Panc1 (cell line): ENCODE results near the gene FCRL4.

Experiments
- SIN3A ChIP-seq: IDR thresholded peaks from 2 replicates; pipeline ENCODE4 v1.6.1; 2012; ENCODE audit warnings: low read depth, mild to moderate bottlenecking, low read length, moderate library complexity, borderline replicate concordance; ENCODE audit not compliant: insufficient read depth
- TF ChIP-seq, protein P1 (sequence below): fragments of 450-650 bp; IDR thresholded peaks from 2 replicates; pipeline ENCODE4 v1.5.1; 2017; ENCODE audit warnings: mild to moderate bottlenecking
- TF ChIP-seq, protein P2 (sequence below), 2 experiments: IDR thresholded peaks; 2 replicates each; pipeline ENCODE4 v1.6.1; 2011 to 2012; ENCODE audit warnings: low read depth in 2 of 2, control low read depth in 1 of 2, low read length in 1 of 2, mild to moderate bottlenecking in 1 of 2, moderate library complexity in 1 of 2; ENCODE audit not compliant: insufficient read depth in 1 of 2

- TF ChIP-seq, protein P1, sequence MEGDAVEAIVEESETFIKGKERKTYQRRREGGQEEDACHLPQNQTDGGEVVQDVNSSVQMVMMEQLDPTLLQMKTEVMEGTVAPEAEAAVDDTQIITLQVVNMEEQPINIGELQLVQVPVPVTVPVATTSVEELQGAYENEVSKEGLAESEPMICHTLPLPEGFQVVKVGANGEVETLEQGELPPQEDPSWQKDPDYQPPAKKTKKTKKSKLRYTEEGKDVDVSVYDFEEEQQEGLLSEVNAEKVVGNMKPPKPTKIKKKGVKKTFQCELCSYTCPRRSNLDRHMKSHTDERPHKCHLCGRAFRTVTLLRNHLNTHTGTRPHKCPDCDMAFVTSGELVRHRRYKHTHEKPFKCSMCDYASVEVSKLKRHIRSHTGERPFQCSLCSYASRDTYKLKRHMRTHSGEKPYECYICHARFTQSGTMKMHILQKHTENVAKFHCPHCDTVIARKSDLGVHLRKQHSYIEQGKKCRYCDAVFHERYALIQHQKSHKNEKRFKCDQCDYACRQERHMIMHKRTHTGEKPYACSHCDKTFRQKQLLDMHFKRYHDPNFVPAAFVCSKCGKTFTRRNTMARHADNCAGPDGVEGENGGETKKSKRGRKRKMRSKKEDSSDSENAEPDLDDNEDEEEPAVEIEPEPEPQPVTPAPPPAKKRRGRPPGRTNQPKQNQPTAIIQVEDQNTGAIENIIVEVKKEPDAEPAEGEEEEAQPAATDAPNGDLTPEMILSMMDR, result no peak
- TF ChIP-seq SIN3A, result no peak
- TF ChIP-seq, protein P2, sequence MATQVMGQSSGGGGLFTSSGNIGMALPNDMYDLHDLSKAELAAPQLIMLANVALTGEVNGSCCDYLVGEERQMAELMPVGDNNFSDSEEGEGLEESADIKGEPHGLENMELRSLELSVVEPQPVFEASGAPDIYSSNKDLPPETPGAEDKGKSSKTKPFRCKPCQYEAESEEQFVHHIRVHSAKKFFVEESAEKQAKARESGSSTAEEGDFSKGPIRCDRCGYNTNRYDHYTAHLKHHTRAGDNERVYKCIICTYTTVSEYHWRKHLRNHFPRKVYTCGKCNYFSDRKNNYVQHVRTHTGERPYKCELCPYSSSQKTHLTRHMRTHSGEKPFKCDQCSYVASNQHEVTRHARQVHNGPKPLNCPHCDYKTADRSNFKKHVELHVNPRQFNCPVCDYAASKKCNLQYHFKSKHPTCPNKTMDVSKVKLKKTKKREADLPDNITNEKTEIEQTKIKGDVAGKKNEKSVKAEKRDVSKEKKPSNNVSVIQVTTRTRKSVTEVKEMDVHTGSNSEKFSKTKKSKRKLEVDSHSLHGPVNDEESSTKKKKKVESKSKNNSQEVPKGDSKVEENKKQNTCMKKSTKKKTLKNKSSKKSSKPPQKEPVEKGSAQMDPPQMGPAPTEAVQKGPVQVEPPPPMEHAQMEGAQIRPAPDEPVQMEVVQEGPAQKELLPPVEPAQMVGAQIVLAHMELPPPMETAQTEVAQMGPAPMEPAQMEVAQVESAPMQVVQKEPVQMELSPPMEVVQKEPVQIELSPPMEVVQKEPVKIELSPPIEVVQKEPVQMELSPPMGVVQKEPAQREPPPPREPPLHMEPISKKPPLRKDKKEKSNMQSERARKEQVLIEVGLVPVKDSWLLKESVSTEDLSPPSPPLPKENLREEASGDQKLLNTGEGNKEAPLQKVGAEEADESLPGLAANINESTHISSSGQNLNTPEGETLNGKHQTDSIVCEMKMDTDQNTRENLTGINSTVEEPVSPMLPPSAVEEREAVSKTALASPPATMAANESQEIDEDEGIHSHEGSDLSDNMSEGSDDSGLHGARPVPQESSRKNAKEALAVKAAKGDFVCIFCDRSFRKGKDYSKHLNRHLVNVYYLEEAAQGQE (IDR thresholded peaks at IDR 0.05; ENCODE audit: insufficient read depth in 1 of 2, low read depth in 2 of 2, low read length in 1 of 2), result no peak
Observed at GRCh38 chr1:157542676-157543075, 55.2 kb downstream of the FCRL4 start.
